Measurements from ENCODE around the gene CRYGD.

The CRYGD gene

DNA sequence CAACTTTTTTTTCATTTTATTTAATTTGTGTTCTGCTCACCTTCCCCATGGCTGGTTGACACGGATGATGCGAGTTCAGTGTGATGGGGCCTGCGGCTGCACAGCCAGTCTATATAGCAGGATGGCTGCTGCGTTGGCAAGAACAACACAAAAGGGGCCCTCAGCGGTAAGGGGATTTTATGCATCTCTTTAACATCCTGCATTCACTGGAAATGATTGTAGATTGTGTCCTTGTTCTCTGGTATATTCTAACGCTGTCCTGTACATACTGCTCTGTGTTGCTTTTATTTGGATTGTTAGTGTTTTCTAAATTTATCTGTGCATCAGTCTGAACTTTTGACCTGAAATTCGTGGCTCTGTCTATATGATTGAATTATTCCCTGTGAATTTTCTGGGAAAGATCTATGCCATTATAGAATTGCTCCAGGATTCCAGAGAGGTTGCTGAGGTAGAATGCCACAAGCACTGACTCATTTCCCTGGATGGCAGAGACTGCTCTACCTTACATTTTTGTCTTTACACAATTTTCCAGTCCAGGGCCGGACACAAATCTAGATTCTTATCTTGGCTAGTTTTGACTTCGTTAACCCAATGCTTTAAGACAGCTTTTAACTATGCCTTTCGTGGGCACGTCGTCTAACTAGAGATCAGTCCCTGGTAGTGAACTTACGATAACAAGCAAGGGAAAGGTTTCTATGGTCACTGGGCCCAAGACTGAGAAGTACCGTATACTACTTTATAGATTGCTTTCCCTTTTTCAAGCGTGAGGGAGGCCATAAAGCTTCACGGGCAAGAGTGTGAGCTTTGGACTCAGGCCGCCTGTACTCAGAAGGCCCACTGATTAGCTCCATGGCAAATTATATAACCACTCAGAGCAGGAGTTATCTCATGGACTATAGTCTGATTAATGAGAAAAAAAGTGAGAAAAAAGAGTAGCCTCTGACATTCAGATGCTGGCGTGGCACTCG is 5.7 kb upstream of the CRYGD start, which contains the start of gene CRYGC:
Gene CRYGC (minus strand): TSS at position 85 of the 968 bp plus-strand sequence. CDS start 36 bp downstream, at position 49.
- WGBS = 80% methylated on average over 18 of the region's 19 CpGs

DNA sequence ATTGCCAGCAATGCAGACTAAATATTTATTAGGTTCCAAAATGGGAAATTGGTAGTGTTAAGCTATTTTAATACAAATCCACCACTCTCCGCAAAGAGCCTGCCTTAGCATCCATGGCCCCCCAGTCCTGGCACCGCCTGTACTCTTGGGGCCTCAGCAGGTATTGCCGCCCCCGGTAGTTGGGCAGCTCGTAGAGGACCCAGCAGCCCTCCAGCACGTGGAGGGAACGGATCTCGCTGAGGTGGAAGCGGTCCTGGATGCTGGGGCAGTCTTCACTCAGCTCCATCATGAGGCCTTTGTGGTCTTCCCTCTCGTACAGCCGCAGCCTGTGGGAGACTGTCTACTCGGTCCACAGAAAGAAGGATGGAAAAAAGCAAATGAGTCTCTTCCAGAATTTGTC is 3.8 kb upstream of the CRYGD start:
- H3K4me1 ChIP-seq (ENCODE audit: control insufficient read depth, insufficient read depth, low read depth, low read length) = peaks cover 1% of the 10 kb centered on the region
- no peak overlapping the region for H2BK5ac ChIP-seq (ENCODE audit: low read depth, low read length, poor library complexity, severe bottlenecking)
- no peak overlapping the region for H4K8ac ChIP-seq (ENCODE audit: low read length)
- no peak overlapping the region for H2AFZ ChIP-seq (ENCODE audit: low read depth, low read length)
- no peaks in the 10 kb centered on the region for H3K9me3 ChIP-seq (ENCODE audit: control insufficient read depth, low read length)
- H2AK5ac ChIP-seq (ENCODE audit: low read length, severe bottlenecking) = no peak overlapping the region
- DNase-seq = no peak
- no peak overlapping the region for H3K23ac ChIP-seq (ENCODE audit: low read length in 2 of 2)
- no peak overlapping the region for H4K91ac ChIP-seq (ENCODE audit: low read length)
- 97% methylated on average over 12 of the region's 12 CpGs for WGBS
- H3K79me1 ChIP-seq (replicated peaks; ENCODE audit: low read length, poor library complexity, severe bottlenecking) = no peaks in the 10 kb centered on the region
- H3K4me3 ChIP-seq (ENCODE audit: insufficient read depth in 1 of 2, low read depth in 1 of 2, low read length in 2 of 2) = no peak overlapping the region
- no peak overlapping the region for H2BK120ac ChIP-seq (ENCODE audit: low read depth, low read length)
- H2BK12ac ChIP-seq (ENCODE audit: low read length in 2 of 2) = no peak overlapping the region
- no peak overlapping the region for H3K14ac ChIP-seq (ENCODE audit: low read length in 2 of 2)
- no peak overlapping the region for H3K9ac ChIP-seq (ENCODE audit: low read length)
- no peak overlapping the region for H3K4me2 ChIP-seq (ENCODE audit: low read length, poor library complexity, severe bottlenecking)
- H3K4ac ChIP-seq (ENCODE audit: low read depth in 1 of 2, low read length in 2 of 2) = no peak overlapping the region
- no peak overlapping the region for H3K18ac ChIP-seq (ENCODE audit: low read depth in 1 of 2, low read length in 2 of 2)
- H3K27me3 ChIP-seq (ENCODE audit: control insufficient read depth in 1 of 2, insufficient read depth in 1 of 2, low read length in 2 of 2) = peaks cover 0 to 28% of the 10 kb centered on the region in 2 experiments
- H2BK15ac ChIP-seq (ENCODE audit: low read depth, poor library complexity, severe bottlenecking) = no peak overlapping the region
- H3K27ac ChIP-seq (ENCODE audit: low read length, poor library complexity, severe bottlenecking) = no peak overlapping the region
- no peaks in the 10 kb centered on the region for H3K36me3 ChIP-seq (ENCODE audit: control insufficient read depth in 1 of 2, insufficient read depth in 2 of 2, low read depth in 1 of 2, low read length in 2 of 2)

More for the DNA sequence above, 5.7 kb upstream of the CRYGD start, which contains the start of gene CRYGC:
- no peak within 1 kb of the TSS for H3K23ac ChIP-seq (ENCODE audit: low read length in 2 of 2)
- H2AK5ac ChIP-seq (ENCODE audit: low read length, severe bottlenecking) = no peak within 1 kb of the TSS
- no peak within 1 kb of the TSS for H3K4ac ChIP-seq (ENCODE audit: low read depth in 1 of 2, low read length in 2 of 2)
- H3K14ac ChIP-seq (ENCODE audit: low read length in 2 of 2) = no peak within 1 kb of the TSS
- H2BK5ac ChIP-seq (ENCODE audit: low read depth, low read length, poor library complexity, severe bottlenecking) = no peak within 1 kb of the TSS
- no peak within 1 kb of the TSS for H4K91ac ChIP-seq (ENCODE audit: low read length)
- no peak within 1 kb of the TSS for H3K27ac ChIP-seq (ENCODE audit: low read length, poor library complexity, severe bottlenecking)
- no peak for DNase-seq
- H2BK15ac ChIP-seq (ENCODE audit: low read depth, poor library complexity, severe bottlenecking) = no peak within 1 kb of the TSS
- no peak within 1 kb of the TSS for H3K18ac ChIP-seq (ENCODE audit: low read depth in 1 of 2, low read length in 2 of 2)
- H3K27me3 ChIP-seq (ENCODE audit: control insufficient read depth in 1 of 2, insufficient read depth in 1 of 2, low read length in 2 of 2) = peaks cover 0 to 12% of the 10 kb centered on the region in 2 experiments
- no peak within 1 kb of the TSS for H4K8ac ChIP-seq (ENCODE audit: low read length)
- no peak within 1 kb of the TSS for H3K4me3 ChIP-seq (ENCODE audit: insufficient read depth in 1 of 2, low read depth in 1 of 2, low read length in 2 of 2)
- H3K36me3 ChIP-seq (ENCODE audit: control insufficient read depth in 1 of 2, insufficient read depth in 2 of 2, low read depth in 1 of 2, low read length in 2 of 2) = no peaks in the 10 kb centered on the region
- H2BK120ac ChIP-seq (ENCODE audit: low read depth, low read length) = no peak within 1 kb of the TSS
- H3K79me1 ChIP-seq (replicated peaks; ENCODE audit: low read length, poor library complexity, severe bottlenecking) = no peaks in the 10 kb centered on the region
- no peak within 1 kb of the TSS for H3K9ac ChIP-seq (ENCODE audit: low read length)
- H3K9me3 ChIP-seq (ENCODE audit: control insufficient read depth, low read length) = no peaks in the 10 kb centered on the region
- no peak within 1 kb of the TSS for H3K4me2 ChIP-seq (ENCODE audit: low read length, poor library complexity, severe bottlenecking)
- no peak within 1 kb of the TSS for H2AFZ ChIP-seq (ENCODE audit: low read depth, low read length)
- H3K4me1 ChIP-seq (ENCODE audit: control insufficient read depth, insufficient read depth, low read depth, low read length) = peaks cover 1% of the 10 kb centered on the region
- H2BK12ac ChIP-seq (ENCODE audit: low read length in 2 of 2) = no peak within 1 kb of the TSS

DNA sequence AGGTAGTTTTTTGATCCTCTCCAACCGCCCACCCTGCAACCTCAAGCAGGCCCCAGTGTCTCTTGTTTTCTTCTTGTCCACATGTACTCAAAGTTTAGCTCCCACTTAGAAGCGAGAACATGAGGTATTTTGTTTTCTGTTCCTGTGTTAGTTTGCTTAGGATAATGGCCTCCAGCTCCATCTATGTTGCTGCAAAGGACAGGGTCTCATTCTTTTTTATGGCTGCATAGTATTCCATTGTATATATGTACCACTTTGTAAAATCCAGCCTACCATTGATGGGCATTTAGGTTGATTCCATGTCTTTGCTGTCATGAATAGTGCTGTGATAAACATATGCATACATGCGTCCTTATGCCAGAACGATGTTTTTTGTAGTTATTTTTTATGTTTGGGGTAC is 2.8 kb upstream of the CRYGD start:
- Histone ChIP-seq H3K79me1 (replicated peaks; ENCODE audit: low read length, poor library complexity, severe bottlenecking) (no peaks in the 10 kb centered on the region), H2AFZ (ENCODE audit: low read depth, low read length) (no peak overlapping the region), H2BK120ac (ENCODE audit: low read depth, low read length) (no peak overlapping the region), H3K4me1 (ENCODE audit: control insufficient read depth, insufficient read depth, low read depth, low read length) (peaks cover 1% of the 10 kb centered on the region), H2BK12ac (ENCODE audit: low read length in 2 of 2) (no peak overlapping the region), H2BK5ac (ENCODE audit: low read depth, low read length, poor library complexity, severe bottlenecking) (no peak overlapping the region), H3K14ac (ENCODE audit: low read length in 2 of 2) (no peak overlapping the region), H3K27me3 (ENCODE audit: control insufficient read depth in 1 of 2, insufficient read depth in 1 of 2, low read length in 2 of 2) (peaks cover 0 to 28% of the 10 kb centered on the region in 2 experiments), H3K4ac (ENCODE audit: low read depth in 1 of 2, low read length in 2 of 2) (no peak overlapping the region), H3K36me3 (ENCODE audit: control insufficient read depth in 1 of 2, insufficient read depth in 2 of 2, low read depth in 1 of 2, low read length in 2 of 2) (no peaks in the 10 kb centered on the region), H3K23ac (ENCODE audit: low read length in 2 of 2) (no peak overlapping the region), H3K4me3 (ENCODE audit: insufficient read depth in 1 of 2, low read depth in 1 of 2, low read length in 2 of 2) (no peak overlapping the region), H3K9me3 (ENCODE audit: control insufficient read depth, low read length) (no peaks in the 10 kb centered on the region), H3K18ac (ENCODE audit: low read depth in 1 of 2, low read length in 2 of 2) (no peak overlapping the region), H4K8ac (ENCODE audit: low read length) (no peak overlapping the region), H2BK15ac (ENCODE audit: low read depth, poor library complexity, severe bottlenecking) (no peak overlapping the region), H4K91ac (ENCODE audit: low read length) (no peak overlapping the region), H2AK5ac (ENCODE audit: low read length, severe bottlenecking) (no peak overlapping the region), H3K4me2 (ENCODE audit: low read length, poor library complexity, severe bottlenecking) (no peak overlapping the region), H3K27ac (ENCODE audit: low read length, poor library complexity, severe bottlenecking) (no peak overlapping the region), H3K9ac (ENCODE audit: low read length) (no peak overlapping the region)
- no peak for DNase-seq
- WGBS = 88% methylated on average over 3 of the region's 4 CpGs

DNA sequence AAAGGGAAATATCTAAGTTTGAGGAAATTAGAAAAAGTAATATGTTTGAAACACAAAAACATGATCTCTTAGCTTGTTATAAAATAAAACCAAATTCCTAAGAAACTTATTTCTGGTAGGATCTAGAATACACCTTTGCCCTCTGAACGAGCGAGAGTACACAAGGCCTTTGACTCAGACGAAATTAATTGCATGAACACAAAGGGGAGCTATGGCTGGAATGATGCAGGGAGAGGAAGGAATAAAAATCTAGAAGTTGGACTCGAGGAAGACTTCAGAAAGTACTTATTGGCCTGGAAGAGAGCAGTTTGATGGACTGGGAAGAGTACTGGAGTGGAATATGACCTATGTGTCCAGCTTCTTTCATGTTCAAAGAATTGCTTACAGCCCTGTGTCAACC is 927 bp upstream of the CRYGD start:
- 76% methylated on average over 4 of the region's 4 CpGs for WGBS
- H3K4me1 ChIP-seq (ENCODE audit: control insufficient read depth, insufficient read depth, low read depth, low read length) = peaks cover 1% of the 10 kb centered on the region
- H2AK5ac ChIP-seq (ENCODE audit: low read length, severe bottlenecking) = no peak overlapping the region

More for the DNA sequence above, 927 bp upstream of the CRYGD start:
- no peak overlapping the region for H2BK15ac ChIP-seq (ENCODE audit: low read depth, poor library complexity, severe bottlenecking)
- no peak overlapping the region for H3K9ac ChIP-seq (ENCODE audit: low read length)
- H2BK120ac ChIP-seq (ENCODE audit: low read depth, low read length) = no peak overlapping the region
- H4K8ac ChIP-seq (ENCODE audit: low read length) = no peak overlapping the region
- no peak overlapping the region for H4K91ac ChIP-seq (ENCODE audit: low read length)
- H2BK12ac ChIP-seq (ENCODE audit: low read length in 2 of 2) = no peak overlapping the region
- DNase-seq = no peak
- H3K4me3 ChIP-seq (ENCODE audit: insufficient read depth in 1 of 2, low read depth in 1 of 2, low read length in 2 of 2) = no peak overlapping the region
- H3K9me3 ChIP-seq (ENCODE audit: control insufficient read depth, low read length) = no peaks in the 10 kb centered on the region
- no peaks in the 10 kb centered on the region for H3K79me1 ChIP-seq (replicated peaks; ENCODE audit: low read length, poor library complexity, severe bottlenecking)
- no peak overlapping the region for H3K18ac ChIP-seq (ENCODE audit: low read depth in 1 of 2, low read length in 2 of 2)
- H3K4me2 ChIP-seq (ENCODE audit: low read length, poor library complexity, severe bottlenecking) = no peak overlapping the region
- H3K23ac ChIP-seq (ENCODE audit: low read length in 2 of 2) = no peak overlapping the region
- H2BK5ac ChIP-seq (ENCODE audit: low read depth, low read length, poor library complexity, severe bottlenecking) = no peak overlapping the region
- no peak overlapping the region for H3K14ac ChIP-seq (ENCODE audit: low read length in 2 of 2)
- no peak overlapping the region for H3K4ac ChIP-seq (ENCODE audit: low read depth in 1 of 2, low read length in 2 of 2)
- H3K36me3 ChIP-seq (ENCODE audit: control insufficient read depth in 1 of 2, insufficient read depth in 2 of 2, low read depth in 1 of 2, low read length in 2 of 2) = no peaks in the 10 kb centered on the region
- H2AFZ ChIP-seq (ENCODE audit: low read depth, low read length) = no peak overlapping the region
- peaks cover 0 to 28% of the 10 kb centered on the region in 2 experiments for H3K27me3 ChIP-seq (ENCODE audit: control insufficient read depth in 1 of 2, insufficient read depth in 1 of 2, low read length in 2 of 2)
- H3K27ac ChIP-seq (ENCODE audit: low read length, poor library complexity, severe bottlenecking) = no peak overlapping the region

All from mesenchymal stem cell (in vitro differentiated cells and primary cell).